ENCODE results near the gene PRKAG2.

Gene PRKAG2

DNA sequence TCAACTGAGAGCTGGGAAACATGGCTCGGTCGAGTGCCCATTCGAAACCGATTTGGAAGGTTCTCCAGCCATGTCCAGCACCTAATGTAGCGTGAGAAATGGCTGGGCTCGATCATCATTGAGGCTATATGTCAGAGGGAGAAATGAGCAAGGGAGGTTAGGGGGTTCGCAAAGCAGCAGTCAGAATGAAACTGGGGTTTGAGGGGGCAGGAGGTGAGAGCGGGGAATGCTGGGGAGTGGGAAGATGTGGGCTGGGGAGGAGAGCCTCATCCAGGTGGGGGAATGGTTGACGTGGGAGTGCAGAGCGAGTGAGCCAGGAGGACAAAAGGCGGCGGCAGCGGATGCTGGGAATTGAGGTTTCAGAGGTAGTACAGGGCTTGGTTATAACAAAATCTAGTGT, 44.5 kb upstream of the PRKAG2 start:
- TF ChIP-seq EZH2phosphoT487 (conservative IDR thresholded peaks at IDR 0.05; ENCODE audit: low read length) = no peak
- TF ChIP-seq, protein P1, sequence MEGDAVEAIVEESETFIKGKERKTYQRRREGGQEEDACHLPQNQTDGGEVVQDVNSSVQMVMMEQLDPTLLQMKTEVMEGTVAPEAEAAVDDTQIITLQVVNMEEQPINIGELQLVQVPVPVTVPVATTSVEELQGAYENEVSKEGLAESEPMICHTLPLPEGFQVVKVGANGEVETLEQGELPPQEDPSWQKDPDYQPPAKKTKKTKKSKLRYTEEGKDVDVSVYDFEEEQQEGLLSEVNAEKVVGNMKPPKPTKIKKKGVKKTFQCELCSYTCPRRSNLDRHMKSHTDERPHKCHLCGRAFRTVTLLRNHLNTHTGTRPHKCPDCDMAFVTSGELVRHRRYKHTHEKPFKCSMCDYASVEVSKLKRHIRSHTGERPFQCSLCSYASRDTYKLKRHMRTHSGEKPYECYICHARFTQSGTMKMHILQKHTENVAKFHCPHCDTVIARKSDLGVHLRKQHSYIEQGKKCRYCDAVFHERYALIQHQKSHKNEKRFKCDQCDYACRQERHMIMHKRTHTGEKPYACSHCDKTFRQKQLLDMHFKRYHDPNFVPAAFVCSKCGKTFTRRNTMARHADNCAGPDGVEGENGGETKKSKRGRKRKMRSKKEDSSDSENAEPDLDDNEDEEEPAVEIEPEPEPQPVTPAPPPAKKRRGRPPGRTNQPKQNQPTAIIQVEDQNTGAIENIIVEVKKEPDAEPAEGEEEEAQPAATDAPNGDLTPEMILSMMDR (IDR thresholded peaks at IDR 0.05; ENCODE audit: insufficient read depth, low read length, poor library complexity, severe bottlenecking) = no peak
- H3K27me3 ChIP-seq (ENCODE audit: low read length) = 0 out of 2 replicates have a peak, but pooled peaks cover 3% of the 10 kb centered on the region
- no peaks in the 10 kb centered on the region for H3K36me3 ChIP-seq (ENCODE audit: low read length)
- H2AFZ ChIP-seq (ENCODE audit: low read depth, low read length, severe bottlenecking) = no peak overlapping the region
- no peak overlapping the region for H3K9ac ChIP-seq (ENCODE audit: low read length)
- no peak overlapping the region for H3K27ac ChIP-seq (ENCODE audit: low read depth, low read length)
- H3K4me2 ChIP-seq (ENCODE audit: low read depth, low read length, poor library complexity, severe bottlenecking) = no peak overlapping the region
- H3K9me3 ChIP-seq (ENCODE audit: insufficient read depth, low read length) = no peaks in the 10 kb centered on the region
- H3F3A ChIP-seq (ENCODE audit: insufficient read depth) = no peaks in the 10 kb centered on the region
- no peaks in the 10 kb centered on the region for H3K9me2 ChIP-seq (replicated peaks; ENCODE audit: insufficient read depth, low read length)
- no peaks in the 10 kb centered on the region for H3K79me2 ChIP-seq (ENCODE audit: insufficient read depth, low read length)
- no peak overlapping the region for H3K4me3 ChIP-seq (ENCODE audit: insufficient read depth, low read length, poor library complexity, severe bottlenecking)
- no peaks in the 10 kb centered on the region for H4K20me1 ChIP-seq (ENCODE audit: low read depth, low read length)

DNA sequence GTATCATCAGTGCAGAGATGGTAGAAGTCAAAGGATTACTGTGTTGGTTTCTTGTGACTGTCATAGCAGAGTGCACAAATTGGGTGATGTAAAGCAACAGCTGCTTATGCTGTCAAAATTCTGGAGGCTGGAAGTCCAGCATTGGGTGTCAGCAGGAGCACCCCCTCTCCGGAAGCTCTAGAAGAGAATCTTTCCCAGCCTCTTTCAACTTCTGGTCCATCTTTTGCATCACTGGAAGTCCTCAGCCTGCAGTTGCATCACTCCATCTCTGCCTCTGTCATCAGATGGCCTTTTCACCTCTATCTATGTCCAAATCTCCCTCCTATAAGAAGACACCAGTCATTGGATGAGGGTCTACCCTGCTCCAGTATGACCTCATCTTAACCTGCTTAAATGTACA, 43.6 kb upstream of the PRKAG2 start:
- Histone ChIP-seq H3K4me3 (ENCODE audit: insufficient read depth, low read length, poor library complexity, severe bottlenecking) (no peak overlapping the region), H3F3A (ENCODE audit: insufficient read depth) (no peaks in the 10 kb centered on the region), H3K4me2 (ENCODE audit: low read depth, low read length, poor library complexity, severe bottlenecking) (no peak overlapping the region), H3K9ac (ENCODE audit: low read length) (no peak overlapping the region), H3K36me3 (ENCODE audit: low read length) (no peaks in the 10 kb centered on the region), H2AFZ (ENCODE audit: low read depth, low read length, severe bottlenecking) (no peak overlapping the region), H3K79me2 (ENCODE audit: insufficient read depth, low read length) (no peaks in the 10 kb centered on the region), H4K20me1 (ENCODE audit: low read depth, low read length) (no peaks in the 10 kb centered on the region), H3K9me3 (ENCODE audit: insufficient read depth, low read length) (no peaks in the 10 kb centered on the region), H3K9me2 (replicated peaks; ENCODE audit: insufficient read depth, low read length) (no peaks in the 10 kb centered on the region), H3K27ac (ENCODE audit: low read depth, low read length) (no peak overlapping the region), H3K27me3 (ENCODE audit: low read length) (0 out of 2 replicates have a peak, but pooled peaks cover 3% of the 10 kb centered on the region)
- TF ChIP-seq, protein P1 (IDR thresholded peaks at IDR 0.05; ENCODE audit: insufficient read depth, low read length, poor library complexity, severe bottlenecking) = no peak
- TF ChIP-seq EZH2phosphoT487 (conservative IDR thresholded peaks at IDR 0.05; ENCODE audit: low read length) = no peak

GRCh38 chr7:151919595-151919994, 42.7 kb upstream of the PRKAG2 start:
- Histone ChIP-seq H3K4me2 (ENCODE audit: low read depth, low read length, poor library complexity, severe bottlenecking) (no peak overlapping the region), H3K9me3 (ENCODE audit: insufficient read depth, low read length) (no peaks in the 10 kb centered on the region), H3K79me2 (ENCODE audit: insufficient read depth, low read length) (no peaks in the 10 kb centered on the region), H3K27me3 (ENCODE audit: low read length) (0 out of 2 replicates have a peak, but pooled peaks cover 3% of the 10 kb centered on the region), H3F3A (ENCODE audit: insufficient read depth) (no peaks in the 10 kb centered on the region), H3K4me3 (ENCODE audit: insufficient read depth, low read length, poor library complexity, severe bottlenecking) (no peak overlapping the region), H4K20me1 (ENCODE audit: low read depth, low read length) (no peaks in the 10 kb centered on the region), H3K9me2 (replicated peaks; ENCODE audit: insufficient read depth, low read length) (no peaks in the 10 kb centered on the region), H2AFZ (ENCODE audit: low read depth, low read length, severe bottlenecking) (no peak overlapping the region), H3K27ac (ENCODE audit: low read depth, low read length) (no peak overlapping the region), H3K36me3 (ENCODE audit: low read length) (no peaks in the 10 kb centered on the region), H3K9ac (ENCODE audit: low read length) (no peak overlapping the region)
- TF ChIP-seq EZH2phosphoT487 (conservative IDR thresholded peaks at IDR 0.05; ENCODE audit: low read length) = no peak
- TF ChIP-seq, protein P1 (IDR thresholded peaks at IDR 0.05; ENCODE audit: insufficient read depth, low read length, poor library complexity, severe bottlenecking) = no peak
